SU-DHL-6 (cell line): Measurements from ENCODE around the gene TPRKB.

Source experiments
- H2AFZ ChIP-seq: fragments of 200-600 bp; sonication (generic); 2 replicates; pipeline ENCODE4 v1.6.1; 2014; ENCODE audit warnings: low read depth, mild to moderate bottlenecking, moderate library complexity, mixed read lengths, antibody characterized with exemption, low read length; ENCODE audit not compliant: severe bottlenecking
- H3F3A ChIP-seq: fragments of 200-600 bp; shearing (Covaris generic); 2 replicates; pipeline ENCODE4 v1.6.0; 2016; ENCODE audit warnings: antibody characterized with exemption, mild to moderate bottlenecking; ENCODE audit not compliant: insufficient read depth
- H3K27ac ChIP-seq: fragments of 200-600 bp; sonication (generic); 2 replicates; pipeline ENCODE4 v1.5.1; 2016; ENCODE audit warnings: low read depth, mild to moderate bottlenecking, low read length, moderate library complexity, mixed read lengths
- H3K27me3 ChIP-seq: fragments of 200-600 bp; sonication (generic), shearing (Covaris generic); 2 replicates; pipeline ENCODE4 v1.6.0; 2014; ENCODE audit warnings: mild to moderate bottlenecking, low read length
- H3K36me3 ChIP-seq: fragments of 200-600 bp; sonication (generic); 2 replicates; pipeline ENCODE4 v1.6.1; 2014; ENCODE audit warnings: mild to moderate bottlenecking, low read length, mixed read lengths
- H3K4me2 ChIP-seq: fragments of 300-600, 200-600 bp; shearing (Covaris generic), sonication (generic); 2 replicates; pipeline ENCODE4 v1.6.0; 2014; ENCODE audit warnings: low read length, low read depth, mild to moderate bottlenecking; ENCODE audit not compliant: poor library complexity, severe bottlenecking
- H3K4me3 ChIP-seq: fragments of 200-600 bp; sonication (generic); 2 replicates; pipeline ENCODE4 v1.5.1; 2014; ENCODE audit warnings: antibody characterized with exemption, low read length, mild to moderate bottlenecking, mixed read lengths; ENCODE audit not compliant: insufficient read depth, poor library complexity, severe bottlenecking
- H3K79me2 ChIP-seq: fragments of 200-600 bp; sonication (generic); 2 replicates; pipeline ENCODE4 v1.6.1; 2014; ENCODE audit warnings: mild to moderate bottlenecking, low read length, moderate library complexity; ENCODE audit not compliant: insufficient read depth
- H3K9ac ChIP-seq: fragments of 200-600 bp; sonication (generic); 2 replicates; pipeline ENCODE4 v1.7.0; 2014; ENCODE audit warnings: mild to moderate bottlenecking, low read length
- H3K9me2 ChIP-seq: fragments of 200-600 bp; sonication (generic); replicated peaks from 2 replicates; pipeline ENCODE4 v1.6.1; 2014; ENCODE audit warnings: low read length; ENCODE audit not compliant: insufficient read depth
- H3K9me3 ChIP-seq: fragments of 200-600 bp; sonication (generic); 2 replicates; pipeline ENCODE4 v1.6.1; 2014; ENCODE audit warnings: low read length, mixed read lengths; ENCODE audit not compliant: insufficient read depth
- H4K20me1 ChIP-seq: fragments of 200-600 bp; sonication (generic); 2 replicates; pipeline ENCODE4 v1.6.1; 2014; ENCODE audit warnings: low read depth, mild to moderate bottlenecking, antibody characterized with exemption, low read length, moderate library complexity, mixed read lengths
- CTCF ChIP-seq: fragments of 200-600 bp; sonication (generic); IDR thresholded peaks from one replicate; pipeline ENCODE4 v1.5.1; 2017; ENCODE audit warnings: antibody characterized with exemption, mild to moderate bottlenecking, low read length, moderate library complexity; ENCODE audit not compliant: insufficient read depth, poor library complexity, severe bottlenecking
- EZH2phosphoT487 ChIP-seq: fragments of 200-600 bp; sonication (generic), shearing (Covaris generic); conservative IDR thresholded peaks from 2 replicates; pipeline ENCODE4 v1.6.1; 2018; ENCODE audit warnings: mild to moderate bottlenecking, antibody characterized with exemption, low read length, moderate library complexity, mixed read lengths

The TPRKB gene

GRCh38 chr2:73766994-73767393 lies 29.8 kb upstream of the TPRKB start:
- Histone ChIP-seq H3K27me3 (no peaks in the 10 kb centered on the region), H3K27ac (no peak overlapping the region), H3K36me3 (peaks cover 53% of the 10 kb centered on the region), H3K9me3 (no peaks in the 10 kb centered on the region), H3K4me2 (no peak overlapping the region), H3K79me2 (peaks cover under 1% of the 10 kb centered on the region; the same call in 1 of the 2 replicates), H3F3A (no peaks in the 10 kb centered on the region), H3K9me2 (no peaks in the 10 kb centered on the region), H3K4me3 (no peak overlapping the region), H4K20me1 (no peaks in the 10 kb centered on the region), H2AFZ (no peak overlapping the region), H3K9ac (no peak overlapping the region)
- TF ChIP-seq EZH2phosphoT487 (no peak), CTCF (no peak)

- no peak for TF ChIP-seq EZH2phosphoT487
- TF ChIP-seq CTCF = no peak
- Histone ChIP-seq H3K27me3 (no peaks in the 10 kb centered on the region), H3K9me3 (no peaks in the 10 kb centered on the region), H3K4me2 (no peak overlapping the region), H2AFZ (no peak overlapping the region), H3K27ac (no peak overlapping the region), H3K9ac (no peak overlapping the region), H3K36me3 (peaks cover 55% of the 10 kb centered on the region), H3K4me3 (no peak overlapping the region), H3K79me2 (no peaks in the 10 kb centered on the region), H3F3A (no peaks in the 10 kb centered on the region), H3K9me2 (no peaks in the 10 kb centered on the region), H4K20me1 (no peaks in the 10 kb centered on the region)
Measured at GRCh38 chr2:73766349-73766748, 29.2 kb upstream of the TPRKB start.

- TF ChIP-seq CTCF = no peak
- TF ChIP-seq EZH2phosphoT487 = no peak
- Histone ChIP-seq H3F3A (no peaks in the 10 kb centered on the region), H3K79me2 (no peaks in the 10 kb centered on the region), H3K4me2 (no peak overlapping the region), H3K9me3 (no peaks in the 10 kb centered on the region), H3K4me3 (no peak overlapping the region), H3K27me3 (no peaks in the 10 kb centered on the region), H3K27ac (no peak overlapping the region), H3K9me2 (no peaks in the 10 kb centered on the region), H4K20me1 (no peaks in the 10 kb centered on the region), H3K9ac (no peak overlapping the region), H3K36me3 (peaks cover 51% of the 10 kb centered on the region), H2AFZ (no peak overlapping the region)
Measured at GRCh38 chr2:73764945-73765344, 27.8 kb upstream of the TPRKB start.

GRCh38 chr2:73762571-73762970 lies 25.4 kb upstream of the TPRKB start:
- Histone ChIP-seq H3K9me2 (no peaks in the 10 kb centered on the region), H3K36me3 (peaks cover 39% of the 10 kb centered on the region), H3K79me2 (no peaks in the 10 kb centered on the region), H3K9ac (no peak overlapping the region), H4K20me1 (no peaks in the 10 kb centered on the region), H3F3A (no peaks in the 10 kb centered on the region), H2AFZ (no peak overlapping the region), H3K4me3 (no peak overlapping the region), H3K4me2 (no peak overlapping the region), H3K9me3 (no peaks in the 10 kb centered on the region), H3K27me3 (no peaks in the 10 kb centered on the region), H3K27ac (no peak overlapping the region)
- no peak for TF ChIP-seq EZH2phosphoT487
- TF ChIP-seq CTCF = no peak
